ENCODE measurements around the gene GLI2.

GLI2 gene

DNA sequence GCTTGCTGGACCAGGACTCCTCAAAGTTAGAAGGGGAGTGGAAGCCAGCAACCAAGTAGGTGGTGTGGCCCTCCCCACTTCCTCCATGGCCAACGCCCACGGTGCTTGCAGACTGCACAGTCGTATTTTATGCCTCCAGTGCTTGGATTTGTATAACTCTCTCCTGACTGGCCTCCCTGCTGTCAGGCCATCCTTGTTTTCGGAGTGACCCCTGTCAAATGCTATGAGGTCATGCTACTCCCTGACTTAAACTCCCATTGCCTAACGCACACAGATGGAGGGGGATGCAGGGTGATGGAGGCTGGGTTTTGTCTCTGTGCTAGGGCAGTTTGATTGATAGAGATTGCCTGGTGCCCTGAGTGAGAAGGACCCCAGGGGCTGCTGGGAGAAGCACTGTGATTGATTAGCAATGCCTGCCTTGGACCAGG is 36.1 kb downstream of the GLI2 start:
- no peak for DNase-seq

DNA sequence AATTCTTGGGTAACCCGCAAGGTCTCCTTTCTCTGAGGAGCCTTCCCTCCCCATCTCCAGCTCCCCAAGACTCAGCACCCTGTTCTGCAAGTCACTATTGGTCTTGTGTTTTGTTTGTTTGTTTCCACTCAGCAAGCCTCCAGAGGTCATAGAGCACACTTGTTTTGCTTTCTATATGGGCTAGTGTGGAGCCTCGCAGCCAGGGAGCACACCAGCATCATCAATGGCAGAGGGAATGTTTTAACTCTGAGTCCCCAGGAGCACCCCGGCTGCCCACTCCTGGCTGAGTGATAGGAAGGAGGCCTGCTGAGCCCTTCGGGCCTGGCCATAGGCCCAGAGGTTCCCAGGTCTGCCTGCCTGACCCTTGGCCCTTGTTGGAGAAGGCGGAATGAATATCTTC is 36.6 kb downstream of the GLI2 start:
- DNase-seq = no peak

DNA sequence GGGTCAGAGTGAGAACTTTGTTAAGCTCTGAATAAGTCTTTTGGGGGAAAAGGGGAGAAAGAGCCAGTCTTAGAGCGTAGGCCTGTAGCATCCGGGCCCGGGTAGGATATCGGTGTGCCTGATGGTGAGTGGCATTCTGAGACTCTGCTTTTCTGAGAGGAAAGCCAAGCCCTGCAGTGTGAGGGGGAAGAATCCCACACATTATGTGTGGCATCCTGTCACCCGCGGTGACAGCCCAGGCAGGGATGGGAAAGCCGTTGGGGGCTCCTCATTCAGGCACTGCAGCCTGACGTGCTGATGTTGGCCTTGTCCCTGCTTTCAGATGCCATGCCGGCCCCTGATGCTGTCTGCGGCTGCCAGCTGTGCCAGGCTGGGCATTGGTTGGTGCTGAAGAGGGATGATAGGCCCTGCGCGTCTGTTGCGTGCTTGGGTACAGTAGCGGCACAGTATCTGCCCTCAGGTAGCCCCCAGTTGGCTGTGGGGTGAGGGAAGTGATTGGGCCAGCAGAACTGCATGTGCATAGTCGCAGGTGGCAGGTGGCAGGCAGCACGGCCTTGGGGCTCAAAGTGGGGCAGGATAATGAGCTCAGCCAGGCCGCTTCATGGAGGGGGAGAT is 37.6 kb downstream of the GLI2 start:
- DNase-seq = no peak

DNA sequence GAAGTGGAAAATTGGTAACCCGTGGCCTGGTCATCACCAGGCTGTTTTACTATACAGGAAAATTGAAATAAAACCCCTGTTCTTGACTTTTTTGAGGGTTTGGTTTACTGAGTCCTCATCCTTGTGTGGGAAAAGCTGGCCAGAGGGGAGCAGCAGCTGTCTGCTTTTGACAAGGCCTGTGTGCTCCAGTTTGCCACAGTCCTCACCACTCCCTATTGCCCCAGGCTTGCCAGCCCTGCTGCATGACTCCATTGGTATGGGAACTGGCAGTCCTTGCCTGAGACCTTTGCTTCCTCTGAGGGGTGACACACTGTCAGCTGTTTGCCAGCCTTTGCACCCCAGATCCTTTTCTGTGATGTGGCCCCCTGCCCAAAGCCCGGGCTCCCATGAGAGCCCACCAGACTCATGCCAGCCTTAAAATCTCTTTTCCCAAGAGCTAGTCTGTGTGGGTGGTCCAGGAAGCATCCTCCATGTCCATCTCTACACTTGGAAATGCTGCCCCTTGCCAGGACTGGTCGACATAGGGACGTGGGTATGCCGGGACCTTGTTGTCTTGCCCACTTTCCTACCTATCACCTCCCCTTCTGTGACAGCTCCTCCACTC is 39.0 kb downstream of the GLI2 start:
- DNase-seq = no peak

DNA sequence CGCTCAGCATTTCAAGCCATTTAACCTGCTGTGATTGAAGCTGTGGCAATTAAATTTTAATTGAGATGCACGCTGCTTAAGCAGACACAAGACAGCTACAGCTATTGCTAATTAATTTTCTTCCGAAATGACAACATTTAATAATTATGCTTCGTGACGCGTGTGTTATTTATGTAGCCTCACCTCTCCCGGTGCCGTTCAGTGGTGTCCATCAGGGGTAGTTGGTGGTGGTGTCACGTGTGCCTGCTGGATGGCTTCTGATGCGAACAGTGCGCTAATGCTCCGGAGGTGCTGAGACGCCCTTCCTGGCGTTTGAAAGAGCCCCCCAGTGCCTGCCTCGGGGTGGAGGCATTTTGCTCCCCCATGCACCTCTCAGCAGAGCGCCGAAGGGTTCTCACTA is 39.5 kb downstream of the GLI2 start:
- DNase-seq = no peak

DNA sequence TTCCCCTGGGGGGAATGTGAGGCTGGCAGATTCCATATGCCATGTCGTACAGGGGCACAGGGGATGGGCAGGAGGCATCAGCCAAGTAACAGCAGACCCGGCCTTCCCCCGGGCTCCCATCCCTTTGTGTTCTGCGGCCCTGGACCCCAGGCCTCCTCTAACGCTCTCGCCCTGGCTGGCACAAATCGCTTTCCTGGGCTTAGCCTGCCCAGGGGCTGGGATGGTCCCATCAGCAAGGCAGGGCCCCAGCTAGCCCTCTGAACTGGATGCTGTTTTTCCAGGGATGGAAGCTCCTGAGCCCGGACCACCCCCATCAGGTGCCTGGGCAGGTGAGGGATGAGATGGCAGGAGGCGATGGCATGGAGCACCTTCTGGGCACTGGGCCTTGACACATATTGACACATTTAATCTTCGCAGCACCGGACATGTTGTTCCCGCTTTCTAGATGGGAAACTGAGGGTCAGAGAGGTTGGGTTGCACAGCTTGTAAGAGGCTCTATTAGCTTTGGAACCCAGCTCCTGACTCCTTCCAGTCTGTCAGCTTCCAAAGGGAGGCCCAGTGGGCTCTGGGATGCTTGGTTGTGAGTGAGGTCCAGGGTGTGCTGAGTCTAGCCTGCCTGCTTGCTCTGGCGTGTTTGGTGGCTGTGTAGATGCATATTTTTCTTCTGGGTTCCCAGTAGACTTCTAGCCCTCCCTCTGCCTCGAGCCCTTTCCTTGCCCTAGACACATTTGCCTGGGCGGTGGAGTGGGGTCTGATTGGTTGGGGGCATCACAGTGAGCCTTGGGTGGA is 40.3 kb downstream of the GLI2 start:
- DNase-seq = no peak

DNA sequence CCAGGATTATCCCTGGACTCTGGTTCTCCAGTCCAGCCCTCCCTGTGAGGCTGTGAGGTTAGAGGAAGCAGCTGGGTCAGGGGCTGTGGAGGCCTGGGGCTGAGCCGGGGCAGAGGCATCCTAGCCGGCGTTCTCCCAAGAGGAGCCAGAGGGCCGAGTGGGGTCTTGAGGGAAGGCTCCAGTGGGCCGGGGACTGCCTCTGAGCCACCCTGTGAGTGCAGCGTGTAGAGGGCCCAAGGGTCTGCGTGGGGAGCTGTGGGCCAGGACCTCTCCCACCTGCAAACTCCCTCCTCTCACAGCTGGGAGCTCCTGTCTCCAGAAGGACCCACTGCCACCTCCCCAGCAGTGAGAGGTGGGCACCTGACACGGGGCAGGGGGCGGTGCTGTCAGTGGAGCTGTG is 41.0 kb downstream of the GLI2 start:
- DNase-seq = no peak

DNA sequence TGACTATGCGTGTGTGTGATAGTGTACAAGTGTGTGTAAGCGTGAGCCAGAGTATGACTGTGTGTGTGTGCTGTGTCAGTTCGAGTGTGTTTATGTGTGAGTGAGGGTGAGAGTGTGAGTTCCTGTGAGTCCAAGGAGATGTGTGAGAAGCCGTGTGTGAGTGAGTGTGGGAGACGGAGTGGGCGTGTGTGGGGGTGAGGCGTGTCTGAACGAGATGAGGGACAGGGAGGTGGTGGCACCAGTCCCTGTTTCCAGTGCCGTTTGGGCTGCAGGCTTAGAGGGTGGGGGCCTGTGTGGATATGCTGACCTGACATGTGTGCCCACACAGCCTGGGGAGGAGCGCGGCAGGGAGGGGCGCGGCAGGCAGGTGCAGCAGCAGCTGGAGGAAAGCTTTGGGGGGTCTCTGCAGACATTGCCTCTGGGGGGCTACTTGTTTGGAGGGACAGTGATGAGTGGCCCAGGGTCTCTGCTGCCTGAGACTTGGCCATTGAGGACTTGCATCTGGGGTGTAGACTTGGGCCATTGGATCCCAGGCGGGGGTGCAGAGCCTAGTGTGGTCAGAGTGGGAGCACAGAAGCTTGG is 41.6 kb downstream of the GLI2 start:
- DNase-seq = no peak

DNA sequence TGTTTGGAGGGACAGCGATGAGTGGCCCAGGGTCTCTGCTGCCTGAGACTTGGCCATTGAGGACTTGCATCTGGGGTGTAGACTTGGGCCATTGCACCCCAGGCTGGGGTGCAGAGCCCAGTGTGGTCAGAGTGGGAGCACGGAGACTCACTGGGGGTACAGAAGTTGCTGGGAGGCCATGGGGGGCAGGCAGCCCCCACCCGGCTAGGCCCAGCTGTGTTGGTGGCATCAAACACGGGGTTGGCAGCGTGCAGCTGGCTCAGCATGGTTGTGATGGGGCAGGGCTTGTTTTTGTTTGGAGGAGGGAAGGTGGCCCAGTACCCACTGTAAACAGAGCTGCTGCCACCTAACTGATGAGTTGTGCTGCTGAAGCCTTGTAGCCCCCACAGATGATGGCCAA is 42.1 kb downstream of the GLI2 start:
- no peak for DNase-seq

DNA sequence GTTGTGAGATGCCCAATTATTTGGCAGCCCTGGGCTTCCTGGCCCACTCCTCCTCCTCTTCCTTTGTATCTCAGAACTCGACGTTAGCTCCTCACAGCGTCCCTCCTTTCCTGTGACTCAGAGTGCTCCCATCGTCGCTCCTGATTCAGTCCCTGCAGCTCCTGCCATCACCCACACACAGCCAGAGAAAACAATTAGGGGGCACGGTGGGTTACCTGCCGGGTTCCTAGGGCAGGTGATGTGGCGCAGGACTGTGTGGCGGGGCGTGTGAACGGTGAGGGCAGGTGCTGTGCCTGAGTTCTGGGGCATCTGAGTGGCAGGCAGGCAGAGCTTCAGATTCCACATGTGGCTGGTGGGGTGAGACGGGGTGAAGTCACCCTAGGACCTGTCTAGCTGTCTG is 42.6 kb downstream of the GLI2 start:
- no peak for DNase-seq

DNA sequence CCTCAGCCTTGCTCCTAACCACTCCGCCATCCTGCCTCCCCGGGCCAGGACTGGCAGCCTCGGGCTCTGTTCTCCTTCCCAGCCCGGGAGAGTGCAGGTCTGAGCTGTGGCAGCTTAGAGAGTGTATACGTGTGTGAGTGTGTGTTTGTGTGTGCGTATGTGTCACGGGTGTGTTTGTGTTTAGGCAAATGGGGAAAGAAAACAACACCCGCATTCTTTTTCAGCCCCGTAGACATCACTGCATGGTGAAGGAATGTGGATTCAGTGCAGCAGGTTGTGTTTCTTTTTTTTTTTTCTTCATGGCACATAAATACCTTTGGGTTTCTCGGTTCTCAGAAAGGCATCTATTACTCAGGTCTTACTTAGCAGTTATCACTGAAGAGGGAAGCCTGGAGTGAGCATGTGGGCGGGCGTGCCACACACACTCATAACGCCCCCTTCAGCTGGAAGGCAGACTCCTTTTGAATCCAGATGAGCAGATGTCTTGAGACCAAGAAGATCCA is 44.2 kb downstream of the GLI2 start:
- no peak for DNase-seq

DNA sequence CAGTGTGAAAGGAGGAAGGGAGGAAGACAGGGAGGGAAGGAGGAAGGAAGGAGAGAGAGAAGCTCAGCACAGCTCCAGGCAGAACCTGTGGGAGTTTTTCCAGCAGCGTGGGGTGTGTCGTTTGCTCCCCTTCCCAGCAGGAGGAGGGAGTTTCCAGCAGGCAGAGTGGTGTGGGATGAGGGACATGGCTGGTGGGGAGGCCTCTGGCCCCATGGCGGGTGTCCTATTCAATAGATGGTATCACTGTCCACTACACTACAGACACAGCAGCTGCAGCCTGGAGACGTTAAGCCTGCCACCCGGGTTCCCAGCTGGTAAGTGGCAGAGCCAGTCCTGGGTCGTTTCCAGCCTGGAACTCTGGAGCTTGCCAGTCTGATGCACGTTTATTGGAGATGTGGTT is 44.7 kb downstream of the GLI2 start:
- DNase-seq = no peak

DNA sequence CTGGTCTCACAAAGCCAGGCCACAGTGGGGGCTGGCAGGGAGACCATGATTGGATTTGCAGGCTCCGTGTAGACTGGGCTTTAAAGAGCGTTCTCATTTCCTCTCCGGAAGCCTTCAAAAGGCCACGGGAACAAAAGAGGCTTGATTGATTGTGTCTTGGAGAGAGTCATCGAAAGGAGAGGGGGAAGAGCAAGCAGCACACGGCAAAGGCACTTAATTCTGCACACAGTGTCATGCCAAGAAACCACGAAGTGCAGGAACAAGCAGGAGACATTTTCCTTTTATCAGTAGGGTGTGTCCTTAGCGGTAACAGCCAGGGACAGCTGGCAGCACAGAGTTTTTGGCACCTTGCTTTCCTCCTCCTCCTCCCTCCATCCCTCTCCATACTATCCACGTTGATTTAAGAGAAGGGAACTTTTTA is 47.7 kb downstream of the GLI2 start:
- DNase-seq = no peak

DNA sequence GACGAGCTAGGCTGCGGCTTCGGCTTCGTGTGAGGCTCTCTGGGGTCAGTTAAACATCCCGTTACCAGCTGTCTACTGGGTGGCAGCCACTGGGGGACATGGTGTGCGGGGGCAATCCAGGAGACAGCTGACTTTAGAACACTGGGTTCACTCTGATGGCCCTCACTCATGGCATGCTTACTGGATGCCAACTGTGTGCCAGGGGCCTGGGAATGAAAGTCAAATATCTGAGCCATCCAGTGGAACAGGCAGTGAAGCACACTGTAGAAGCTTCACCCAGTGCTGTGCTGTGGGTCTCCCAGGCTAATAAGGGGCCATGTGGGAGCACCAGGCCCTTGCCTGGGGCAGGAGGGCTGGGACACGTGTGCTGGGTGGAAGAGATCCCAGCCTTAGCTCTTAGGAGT is 48.3 kb downstream of the GLI2 start:
- no peak for DNase-seq
